IPS-18c (cell line): ENCODE measurements around the gene PPIH.
"Not testable (repeated sequence)": the region's sequence is repeated elsewhere in the genome, so short reads cannot be mapped to it uniquely, and the experiment has no call there.

ENCODE experiments used
- H3K4me3 ChIP-seq: 2 replicates; pipeline ENCODE4 v1.7.0; 2013; ENCODE audit warnings: low read depth, mild to moderate bottlenecking, low read length, moderate library complexity; ENCODE audit not compliant: insufficient read depth
- H3K9me3 ChIP-seq: one replicate; pipeline ENCODE4 v1.6.1; 2013; ENCODE audit warnings: mild to moderate bottlenecking, low read length, moderate library complexity; ENCODE audit not compliant: control insufficient read depth, insufficient read depth

The PPIH gene

DNA sequence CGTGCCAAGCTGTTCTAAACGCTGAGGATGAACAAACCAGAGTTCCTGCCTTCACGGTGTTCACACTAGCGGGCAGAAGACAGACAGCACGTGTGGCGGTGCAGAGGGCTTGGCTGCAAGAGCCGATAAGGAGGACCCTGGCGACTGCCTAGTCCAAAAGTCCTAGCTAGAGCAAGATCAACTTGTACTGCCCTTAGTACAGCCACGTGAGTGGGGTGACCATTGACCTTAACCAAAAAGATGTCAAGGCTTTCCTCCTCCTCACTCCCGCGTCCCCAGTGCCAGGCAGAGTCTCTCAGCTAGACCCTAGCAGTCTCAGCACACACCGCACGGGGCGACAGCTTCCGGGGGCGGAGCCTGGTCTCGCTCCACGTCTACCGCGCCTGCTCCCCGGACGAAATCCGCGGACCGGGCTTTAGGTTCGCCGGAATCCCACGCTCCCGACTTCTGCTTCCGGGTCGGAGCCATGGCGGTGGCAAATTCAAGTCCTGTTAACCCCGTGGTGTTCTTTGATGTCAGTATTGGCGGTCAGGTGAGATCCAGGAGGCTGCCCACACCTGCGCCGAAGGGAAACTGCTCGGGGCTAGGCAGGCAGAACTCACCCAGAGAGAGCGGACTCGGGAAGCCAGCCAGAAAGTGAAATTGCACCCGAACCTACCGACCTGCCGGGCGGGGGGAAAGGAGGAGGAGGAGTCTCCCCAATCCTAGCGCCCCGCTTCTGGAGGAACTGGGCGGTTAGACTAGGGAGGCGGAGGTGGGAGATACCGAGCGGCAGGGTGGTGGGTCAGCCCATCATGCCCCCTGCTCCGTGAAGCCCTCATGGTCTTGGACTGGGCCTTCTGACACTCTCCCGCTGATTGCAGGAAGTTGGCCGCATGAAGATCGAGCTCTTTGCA lies at the start of gene PPIH:
PPIH (plus strand) TSS at position 443 of the 896 bp plus-strand sequence; CDS start at position 467, 24 bp downstream.
- Histone ChIP-seq H3K4me3 (peak within 1 kb of the TSS; percentile 93), H3K9me3 (no peaks in the 10 kb centered on the region)

DNA sequence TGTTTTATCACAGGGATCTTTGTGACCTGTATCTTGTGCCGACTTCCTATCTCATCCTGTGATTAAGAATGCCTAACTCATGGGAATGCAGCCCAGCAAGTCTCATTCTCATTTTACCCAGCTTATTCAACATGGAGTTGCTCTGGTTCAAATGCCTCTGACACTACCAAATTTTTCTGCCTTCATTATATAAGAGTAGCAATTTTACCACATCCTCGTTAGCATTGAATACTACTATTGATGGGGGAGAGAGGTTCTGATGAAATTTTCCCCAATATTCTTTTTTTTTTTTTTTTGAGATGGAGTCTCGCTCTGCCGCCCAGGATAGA lies 44.5 kb upstream of the PPIH start:
- no peaks in the 10 kb centered on the region for H3K9me3 ChIP-seq
- H3K4me3 ChIP-seq: no peak overlapping the region

DNA sequence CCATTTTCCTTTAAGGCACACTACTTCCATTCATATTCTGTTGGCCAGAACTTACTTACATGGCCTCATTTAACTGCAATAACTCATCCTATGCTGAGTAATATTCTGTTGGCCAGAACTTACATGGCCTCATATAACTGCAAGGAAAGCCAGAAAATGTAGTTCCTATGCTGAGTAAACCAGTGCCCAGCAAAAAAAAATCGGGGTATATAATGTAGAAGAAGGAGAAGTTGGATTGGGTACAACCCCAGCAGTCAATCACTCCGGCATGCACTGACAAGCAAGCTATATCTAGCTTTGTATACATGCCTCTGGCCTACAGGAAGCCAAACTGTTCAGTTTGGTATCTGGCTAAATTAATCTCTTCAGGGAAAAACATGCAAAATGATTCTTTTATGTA lies 39.4 kb upstream of the PPIH start:
- H3K9me3 ChIP-seq: no peaks in the 10 kb centered on the region
- H3K4me3 ChIP-seq: no peak overlapping the region

DNA sequence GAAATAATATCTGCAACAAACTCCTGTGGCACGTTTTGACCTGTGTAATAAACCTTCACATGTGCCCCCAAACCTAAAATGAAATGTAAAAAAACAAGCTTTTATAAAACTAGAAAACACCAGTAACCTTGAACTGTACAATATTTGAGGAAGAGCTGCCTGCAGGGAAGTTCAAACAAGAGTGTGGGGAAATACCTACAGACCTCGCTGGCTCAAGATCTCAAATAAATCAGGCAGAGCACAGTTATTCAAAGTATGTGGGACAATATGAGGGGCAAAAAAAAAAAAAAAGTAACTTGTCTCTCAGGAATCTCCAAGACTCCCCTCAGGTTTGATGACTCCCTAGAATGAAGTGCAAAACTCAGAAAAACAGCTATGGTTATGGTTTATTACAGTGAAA lies 37.9 kb upstream of the PPIH start:
- Histone ChIP-seq H3K9me3 (no peaks in the 10 kb centered on the region), H3K4me3 (no peak overlapping the region)

DNA sequence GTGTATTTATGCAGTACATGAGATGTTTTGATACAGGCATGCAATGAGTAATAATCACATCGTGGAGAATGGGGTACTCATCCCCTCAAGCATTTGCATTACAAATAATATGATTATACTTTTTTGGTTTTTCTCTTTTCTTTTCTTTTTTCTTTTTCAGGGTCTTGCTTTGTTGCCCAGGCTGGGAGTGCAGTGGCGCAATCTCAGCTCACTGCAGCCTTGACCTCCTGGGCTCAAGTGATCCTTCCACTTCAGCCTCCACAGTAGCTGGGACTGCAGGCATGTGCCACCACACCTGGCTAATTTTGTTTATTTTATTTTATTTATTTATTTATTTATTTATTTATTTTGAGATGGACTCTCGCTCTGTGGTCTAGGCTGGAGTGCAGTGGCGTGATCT lies 37.0 kb upstream of the PPIH start:
- H3K9me3 ChIP-seq: not testable (repeated sequence)

GRCh38 chr1:42627205-42627604 lies 31.0 kb upstream of the PPIH start:
- H3K9me3 ChIP-seq, H3K4me3 ChIP-seq: not testable (repeated sequence)

More for the DNA sequence above, 37.0 kb upstream of the PPIH start:
- H3K4me3 ChIP-seq: not testable (repeated sequence)

- H3K9me3 ChIP-seq: peaks cover 2% of the 10 kb centered on the region
- H3K4me3 ChIP-seq: no peak overlapping the region
Measured at GRCh38 chr1:42639116-42639515, 19.1 kb upstream of the PPIH start.

DNA sequence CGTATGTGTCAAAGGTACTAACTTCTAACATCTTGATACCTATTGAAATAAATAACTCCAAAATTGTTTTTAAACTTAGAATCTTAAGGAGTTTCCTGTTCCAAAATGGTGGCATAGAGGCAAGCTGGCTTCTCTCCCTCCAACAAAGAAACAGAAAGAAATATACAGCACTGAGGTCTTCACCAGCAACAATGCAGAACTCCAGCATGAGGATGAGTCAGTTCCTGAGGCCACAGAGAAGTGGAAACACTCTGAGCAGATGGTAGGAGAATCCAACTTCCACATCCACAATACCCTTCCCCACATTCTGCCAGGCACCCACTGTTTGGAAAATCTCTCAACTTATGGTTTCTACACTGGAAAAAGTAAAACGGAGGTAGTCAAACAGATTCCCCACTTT lies 12.2 kb upstream of the PPIH start:
- no peak overlapping the region for H3K4me3 ChIP-seq
- H3K9me3 ChIP-seq: no peaks in the 10 kb centered on the region

- no peaks in the 10 kb centered on the region for H3K9me3 ChIP-seq
- no peak overlapping the region for H3K4me3 ChIP-seq
Measured at GRCh38 chr1:42657201-42657600, 1.0 kb upstream of the PPIH start.

DNA sequence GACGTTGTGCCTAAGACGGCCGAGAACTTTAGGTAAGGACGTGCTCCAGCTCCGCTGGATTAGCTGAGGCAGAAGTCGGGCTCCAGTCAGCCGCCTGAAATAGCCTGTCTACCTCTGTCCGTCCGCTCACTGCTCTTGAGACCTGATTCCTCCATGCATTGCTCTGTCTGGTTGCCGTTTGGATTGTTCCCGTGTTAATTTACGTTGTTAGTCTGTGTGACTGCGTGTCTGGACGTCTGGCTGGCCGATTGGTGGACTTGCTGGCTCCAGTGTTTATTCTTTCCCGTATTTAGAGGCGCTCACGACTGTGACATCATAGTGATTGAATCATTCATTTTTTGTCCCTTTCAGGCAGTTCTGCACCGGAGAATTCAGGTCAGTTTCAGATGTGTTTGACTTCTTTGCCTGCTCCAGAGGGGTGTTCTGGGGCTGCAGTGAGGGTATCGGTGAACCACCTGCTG lies 684 bp downstream of the PPIH start:
- Histone ChIP-seq H3K9me3 (no peaks in the 10 kb centered on the region), H3K4me3 (peak overlapping the region; percentile 93)

GRCh38 chr1:42660907-42661500 lies 2.8 kb downstream of the PPIH start:
- Histone ChIP-seq H3K9me3 (no peaks in the 10 kb centered on the region), H3K4me3 (no peak overlapping the region)

- Histone ChIP-seq H3K9me3 (peaks cover 3% of the 10 kb centered on the region), H3K4me3 (no peak overlapping the region)
Measured at GRCh38 chr1:42669936-42670335, 11.7 kb downstream of the PPIH start.

GRCh38 chr1:42670425-42670824 lies 12.2 kb downstream of the PPIH start:
- Histone ChIP-seq H3K4me3 (no peak overlapping the region), H3K9me3 (peaks cover 3% of the 10 kb centered on the region)

DNA sequence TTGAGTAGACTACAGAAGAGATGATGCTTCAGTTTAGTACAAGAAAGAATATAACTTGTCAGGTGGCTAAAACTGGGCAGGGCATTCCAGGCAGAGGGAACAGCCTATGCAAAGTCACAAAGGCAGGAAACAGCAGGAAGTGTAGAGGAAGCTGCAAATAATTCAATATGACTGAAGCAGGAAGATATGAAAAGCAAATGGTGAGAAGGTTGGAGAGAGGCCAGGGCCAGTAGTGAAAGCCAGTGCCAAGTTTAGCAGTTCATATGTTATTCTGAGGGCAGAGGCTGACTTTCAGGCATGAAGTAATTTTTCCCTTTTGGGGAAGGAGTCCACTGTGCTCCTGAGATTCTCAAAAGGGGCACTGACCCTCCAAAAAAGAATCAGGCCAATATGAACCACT lies 16.0 kb downstream of the PPIH start:
- Histone ChIP-seq H3K4me3 (no peak overlapping the region), H3K9me3 (peaks cover 3% of the 10 kb centered on the region)

- no peak overlapping the region for H3K4me3 ChIP-seq
Measured at GRCh38 chr1:42674682-42675081, 16.5 kb downstream of the PPIH start.

DNA sequence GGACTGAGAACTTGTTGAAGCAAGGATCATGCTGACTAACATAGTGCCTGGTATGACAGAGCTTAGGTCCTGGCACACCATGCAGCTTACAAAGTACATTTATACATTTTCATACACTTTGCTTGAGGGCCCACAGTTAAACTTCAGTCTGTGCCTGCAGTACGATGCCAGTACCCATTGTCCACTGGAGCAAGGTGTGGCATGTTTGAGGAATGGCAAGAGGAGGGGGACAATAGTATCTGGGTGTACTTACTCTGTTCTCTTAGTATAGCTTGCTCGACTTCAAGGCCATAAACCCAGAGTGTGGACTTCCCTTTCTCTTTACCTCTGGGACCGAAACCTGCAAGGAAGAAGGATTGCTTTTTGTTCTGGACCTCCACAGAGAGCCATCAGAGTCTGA lies 17.2 kb downstream of the PPIH start:
- H3K9me3 ChIP-seq: peaks cover 3% of the 10 kb centered on the region
- H3K4me3 ChIP-seq: no peak overlapping the region

More at GRCh38 chr1:42674682-42675081, 16.5 kb downstream of the PPIH start:
- peaks cover 3% of the 10 kb centered on the region for H3K9me3 ChIP-seq

GRCh38 chr1:42676534-42677087 lies 18.4 kb downstream of the PPIH start:
- Histone ChIP-seq H3K4me3 (no peak overlapping the region), H3K9me3 (no peaks in the 10 kb centered on the region)

DNA sequence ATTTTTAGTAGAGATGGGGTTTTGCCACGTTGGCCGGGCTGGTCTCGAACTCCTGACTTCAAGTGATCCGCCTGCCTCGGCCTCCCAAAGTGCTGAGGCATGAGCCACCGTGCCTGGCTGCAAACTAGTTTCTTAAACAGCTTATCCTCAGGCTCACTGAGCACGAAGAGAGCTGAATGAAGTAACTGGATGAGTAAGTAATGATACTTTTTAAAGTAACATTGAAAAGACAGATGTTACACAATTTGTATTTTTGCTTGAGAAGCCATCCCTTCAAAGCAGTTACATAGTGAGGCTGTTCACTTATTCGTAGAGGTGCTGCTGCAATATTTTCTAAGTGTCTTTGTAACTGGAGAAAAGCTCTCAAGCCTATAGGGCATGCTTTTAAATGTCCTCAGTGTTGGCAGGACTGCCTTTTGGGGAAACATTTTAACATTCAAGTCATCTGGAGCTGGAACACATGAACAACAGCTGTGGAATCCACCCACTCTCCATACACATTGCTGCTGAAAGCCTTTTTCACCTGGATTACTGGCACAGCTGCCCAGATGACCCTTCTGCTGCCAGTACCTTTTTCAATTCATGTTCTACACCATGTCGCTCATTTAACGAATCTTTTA lies 21.3 kb downstream of the PPIH start:
- H3K4me3 ChIP-seq: no peak overlapping the region
- no peaks in the 10 kb centered on the region for H3K9me3 ChIP-seq
